Measurements from ENCODE around the gene SARNP. TPM values are rescaled to one million over a fixed set of nuclear protein-coding genes. Genes with fewer than 3 reads are reported as not detected.

Gene SARNP
- total and polyA plus RNA-seq, 9 of the 15 experiments (the other 6 are each of a cell fraction or from before 2014, with no cell fraction given): 70.1 to 400 (median 198) TPM

DNA sequence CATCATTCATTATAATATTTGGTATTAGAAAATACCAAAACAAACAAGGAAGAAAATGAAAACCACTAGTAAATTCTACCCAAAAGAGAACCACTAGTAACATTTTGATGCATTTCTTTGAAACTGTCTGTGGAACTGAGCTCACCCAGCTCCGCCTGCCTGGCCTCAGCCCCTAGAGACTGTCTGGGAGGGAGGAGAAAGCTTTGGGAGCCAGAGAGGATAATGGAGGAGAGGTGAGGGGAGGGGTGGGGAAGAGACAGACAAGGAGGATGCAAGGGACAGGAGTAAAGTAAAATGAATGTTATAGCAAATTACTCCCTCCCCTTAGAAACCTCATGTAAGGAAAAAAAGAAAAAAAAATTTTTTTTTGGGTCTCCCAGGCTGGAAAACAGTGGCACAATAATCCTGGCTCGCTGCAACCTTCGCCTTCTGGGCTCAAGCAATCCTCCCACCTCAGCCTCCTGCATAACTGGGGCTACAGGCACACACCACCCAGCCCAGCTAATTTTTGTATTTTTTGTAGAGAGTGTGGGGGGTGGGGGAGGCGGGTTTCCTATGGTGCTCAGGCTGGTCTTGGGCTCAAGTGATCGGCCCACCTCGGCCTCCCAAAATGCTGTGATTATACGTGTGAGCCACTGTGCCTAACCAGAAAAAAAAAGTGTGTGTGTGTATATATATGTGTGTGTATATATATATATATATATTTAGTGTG lies 28.4 kb upstream of the SARNP start (continued):
- no peak for TF ChIP-seq POLR2G (IDR thresholded peaks at IDR 0.05; ENCODE audit: low read depth, low read length)
- no peak for TF ChIP-seq BDP1 (IDR thresholded peaks at IDR 0.05; ENCODE audit: insufficient read depth, insufficient read length)
- TF ChIP-seq, protein P1, sequence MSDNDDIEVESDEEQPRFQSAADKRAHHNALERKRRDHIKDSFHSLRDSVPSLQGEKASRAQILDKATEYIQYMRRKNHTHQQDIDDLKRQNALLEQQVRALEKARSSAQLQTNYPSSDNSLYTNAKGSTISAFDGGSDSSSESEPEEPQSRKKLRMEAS (CRISPR knock-in tag; IDR thresholded peaks at IDR 0.05): no peak
- no peak for TF ChIP-seq NR2F6 (CRISPR knock-in tag; IDR thresholded peaks at IDR 0.05)
- TF ChIP-seq ZNF766 (CRISPR knock-in tag; conservative IDR thresholded peaks at IDR 0.05): no peak
- TF ChIP-seq ZC3H8 (IDR thresholded peaks at IDR 0.05): no peak
- TF ChIP-seq ZNF561 (CRISPR knock-in tag; conservative IDR thresholded peaks at IDR 0.05): no peak
- no peak for TF ChIP-seq ZNF23 (CRISPR knock-in tag; IDR thresholded peaks at IDR 0.05)
- no peak for TF ChIP-seq SIRT6 (IDR thresholded peaks at IDR 0.05; ENCODE audit: low read depth, low read length)
- no peak for TF ChIP-seq MCM3 (IDR thresholded peaks at IDR 0.05)
- no peak for TF ChIP-seq ZNF436 (CRISPR knock-in tag; IDR thresholded peaks at IDR 0.05)
- TF ChIP-seq, protein P2, sequence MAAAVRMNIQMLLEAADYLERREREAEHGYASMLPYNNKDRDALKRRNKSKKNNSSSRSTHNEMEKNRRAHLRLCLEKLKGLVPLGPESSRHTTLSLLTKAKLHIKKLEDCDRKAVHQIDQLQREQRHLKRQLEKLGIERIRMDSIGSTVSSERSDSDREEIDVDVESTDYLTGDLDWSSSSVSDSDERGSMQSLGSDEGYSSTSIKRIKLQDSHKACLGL (CRISPR knock-in tag; IDR thresholded peaks at IDR 0.05; ENCODE audit: borderline replicate concordance, poor library complexity, severe bottlenecking): no peak
- no peak for TF ChIP-seq SMAD1 (IDR thresholded peaks at IDR 0.05; ENCODE audit: low read depth, low read length, partially characterized antibody)
- TF ChIP-seq, protein P3, sequence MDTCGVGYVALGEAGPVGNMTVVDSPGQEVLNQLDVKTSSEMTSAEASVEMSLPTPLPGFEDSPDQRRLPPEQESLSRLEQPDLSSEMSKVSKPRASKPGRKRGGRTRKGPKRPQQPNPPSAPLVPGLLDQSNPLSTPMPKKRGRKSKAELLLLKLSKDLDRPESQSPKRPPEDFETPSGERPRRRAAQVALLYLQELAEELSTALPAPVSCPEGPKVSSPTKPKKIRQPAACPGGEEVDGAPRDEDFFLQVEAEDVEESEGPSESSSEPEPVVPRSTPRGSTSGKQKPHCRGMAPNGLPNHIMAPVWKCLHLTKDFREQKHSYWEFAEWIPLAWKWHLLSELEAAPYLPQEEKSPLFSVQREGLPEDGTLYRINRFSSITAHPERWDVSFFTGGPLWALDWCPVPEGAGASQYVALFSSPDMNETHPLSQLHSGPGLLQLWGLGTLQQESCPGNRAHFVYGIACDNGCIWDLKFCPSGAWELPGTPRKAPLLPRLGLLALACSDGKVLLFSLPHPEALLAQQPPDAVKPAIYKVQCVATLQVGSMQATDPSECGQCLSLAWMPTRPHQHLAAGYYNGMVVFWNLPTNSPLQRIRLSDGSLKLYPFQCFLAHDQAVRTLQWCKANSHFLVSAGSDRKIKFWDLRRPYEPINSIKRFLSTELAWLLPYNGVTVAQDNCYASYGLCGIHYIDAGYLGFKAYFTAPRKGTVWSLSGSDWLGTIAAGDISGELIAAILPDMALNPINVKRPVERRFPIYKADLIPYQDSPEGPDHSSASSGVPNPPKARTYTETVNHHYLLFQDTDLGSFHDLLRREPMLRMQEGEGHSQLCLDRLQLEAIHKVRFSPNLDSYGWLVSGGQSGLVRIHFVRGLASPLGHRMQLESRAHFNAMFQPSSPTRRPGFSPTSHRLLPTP (IDR thresholded peaks at IDR 0.05; ENCODE audit: borderline replicate concordance, extremely low read depth, insufficient read length): no peak

Data from K562 (cell line).